GM18858 (cell line): ENCODE results near the gene ADPRHL1.
"Not testable (repeated sequence)": the region's sequence is repeated elsewhere in the genome, so short reads cannot be mapped to it uniquely, and the experiment has no call there.

Experiments
- ATAC-seq: cut with Tn5 transposase; IDR thresholded peaks from one replicate; pipeline ENCODE4 v1.9.1; 2021; ENCODE audit not compliant: unreplicated experiment

The ADPRHL1 gene

DNA sequence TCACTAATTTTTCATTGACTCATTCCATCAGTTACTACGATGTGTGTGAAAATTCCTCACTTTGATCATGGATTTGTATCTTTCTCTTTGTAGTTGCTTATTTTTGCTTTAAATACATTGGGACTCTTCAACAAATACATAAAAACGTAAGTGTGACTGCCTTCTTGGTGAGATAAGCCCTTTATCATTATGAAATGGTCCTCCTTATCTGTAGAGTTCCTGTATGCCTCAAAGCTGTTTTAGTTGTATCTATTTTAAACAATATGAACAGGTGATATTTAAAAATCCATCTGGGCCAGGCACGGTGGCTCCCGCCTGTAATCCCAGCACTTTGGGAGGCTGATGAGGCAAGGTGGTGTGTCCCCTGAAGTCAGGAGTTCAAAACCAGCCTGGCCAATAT, 25.9 kb upstream of the ADPRHL1 start:
- no peak for ATAC-seq

DNA sequence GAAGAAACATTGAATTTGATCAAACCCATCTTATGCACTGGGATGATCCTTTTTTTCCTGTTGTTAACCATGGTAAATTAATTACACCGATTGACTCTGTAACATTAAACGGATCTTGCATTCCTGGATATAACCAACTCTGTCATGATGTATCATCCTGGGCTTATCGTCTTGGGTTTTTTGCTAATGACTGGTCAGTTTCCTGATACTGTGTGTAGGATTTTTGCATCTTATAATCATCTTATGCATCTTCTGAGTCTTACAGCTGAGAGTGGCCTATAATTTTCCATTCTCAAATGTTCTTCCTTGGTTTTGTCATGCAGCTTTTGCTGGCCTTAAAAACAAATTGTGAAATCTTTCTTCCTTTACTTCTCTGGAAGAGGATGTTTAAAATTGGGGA, 24.4 kb upstream of the ADPRHL1 start:
- no peak for ATAC-seq

DNA sequence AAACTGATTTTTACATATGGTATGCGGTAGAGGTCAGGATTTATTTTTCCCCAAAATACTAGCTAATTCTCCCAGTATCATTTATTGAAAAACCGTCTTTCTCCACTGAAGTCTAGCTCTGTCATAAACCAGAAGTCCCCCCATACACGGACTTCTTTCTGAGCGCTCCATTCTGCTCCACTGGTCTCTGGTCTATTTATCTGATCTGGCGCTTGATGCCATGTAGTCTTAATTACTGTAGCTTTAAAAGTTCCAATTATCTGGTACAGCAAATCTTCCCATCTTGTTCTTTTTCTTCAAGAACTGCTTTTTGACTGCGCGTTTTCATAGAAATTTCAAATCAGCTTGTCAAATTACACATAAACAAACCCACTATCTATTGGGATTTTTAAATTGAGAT, 23.5 kb upstream of the ADPRHL1 start:
- ATAC-seq = no peak

DNA sequence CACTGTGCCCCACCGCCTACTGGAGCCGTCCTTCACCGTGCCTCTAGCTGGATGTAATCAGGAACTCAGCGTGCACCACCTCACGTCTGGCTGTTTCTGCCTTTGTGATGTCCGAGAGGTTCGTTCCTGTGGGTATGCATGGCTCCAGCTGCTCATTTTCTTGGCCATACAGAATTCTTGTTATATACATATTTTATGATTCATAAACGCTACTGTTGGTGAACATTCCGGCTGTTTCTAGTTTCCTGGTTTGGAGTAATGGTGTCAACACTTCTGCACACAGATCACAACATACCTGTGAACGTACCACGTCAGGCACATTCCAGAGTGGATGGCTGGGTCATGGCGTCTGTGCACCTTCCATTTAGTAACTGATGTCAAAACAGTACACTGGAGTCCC, 22.6 kb upstream of the ADPRHL1 start:
- ATAC-seq = no peak

DNA sequence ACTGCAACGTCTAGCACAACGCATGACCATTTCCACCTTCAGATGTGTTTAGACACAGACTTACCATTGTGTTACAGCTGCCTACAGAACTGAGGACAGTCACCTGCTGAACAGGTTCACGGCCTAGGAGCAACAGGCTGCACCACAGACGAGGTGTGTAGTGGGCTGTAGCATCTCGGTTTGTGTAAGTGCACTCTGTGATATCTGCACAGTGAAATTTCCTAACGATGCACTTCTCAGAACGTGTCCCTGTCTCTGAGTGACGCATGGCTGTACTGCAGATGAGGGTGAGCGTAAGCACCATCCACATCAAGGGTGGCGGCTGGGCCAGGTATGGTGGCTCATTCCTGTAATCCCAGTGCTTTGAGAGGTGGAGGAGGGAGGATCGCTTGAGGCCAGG, 22.0 kb upstream of the ADPRHL1 start:
- ATAC-seq = no peak

DNA sequence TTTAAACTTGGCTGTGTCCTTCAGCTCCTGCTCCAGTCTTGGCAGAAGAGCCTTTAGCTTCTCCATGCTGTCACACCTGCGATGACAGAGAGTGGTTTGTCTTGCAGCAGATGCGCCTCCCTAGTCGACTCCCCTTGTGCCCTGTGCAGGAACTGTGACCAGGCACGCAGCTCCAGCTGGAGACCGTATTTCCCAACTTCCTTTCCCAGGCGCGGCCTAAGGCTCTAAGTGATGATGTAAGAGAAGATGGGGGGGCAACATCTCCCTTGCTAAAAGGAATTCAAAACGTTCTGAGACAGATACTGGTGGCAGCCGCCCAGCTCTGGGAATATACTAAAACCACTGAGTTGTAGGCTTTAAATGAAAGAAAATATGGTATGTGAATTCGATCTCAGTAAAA, 20.9 kb upstream of the ADPRHL1 start:
- no peak for ATAC-seq

DNA sequence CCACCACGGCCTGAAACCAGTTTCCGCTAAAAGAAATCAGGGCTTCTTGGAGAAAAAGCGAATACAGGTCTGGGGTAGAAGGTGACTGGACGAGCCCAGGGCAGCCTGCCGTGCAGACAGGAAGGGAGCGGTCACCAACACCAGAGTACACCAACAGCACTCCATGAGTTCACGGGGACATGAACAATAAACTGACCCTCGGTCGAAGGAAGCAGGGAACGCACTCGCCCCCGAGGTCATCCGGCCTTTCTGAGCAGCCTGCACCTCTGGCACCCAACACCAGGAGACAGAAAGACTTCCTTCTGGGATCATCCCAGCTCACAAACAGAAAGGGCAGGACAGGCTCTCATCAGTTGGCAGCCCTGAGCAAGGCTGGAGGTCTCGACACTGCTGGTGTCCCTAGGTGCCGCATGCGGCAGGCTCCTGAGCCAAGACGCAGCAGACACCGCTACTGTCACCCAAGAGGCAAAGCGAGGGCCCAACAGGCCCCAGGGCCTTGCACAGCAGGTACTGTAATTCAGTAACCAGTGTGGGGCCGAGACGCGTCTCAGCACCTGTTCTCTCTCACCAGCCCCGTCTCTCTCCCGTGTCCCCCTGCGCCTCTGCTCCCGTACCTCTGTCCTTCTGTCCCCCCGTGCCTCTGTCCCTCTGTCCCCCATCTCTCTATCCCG, 19.2 kb upstream of the ADPRHL1 start:
- no peak for ATAC-seq

DNA sequence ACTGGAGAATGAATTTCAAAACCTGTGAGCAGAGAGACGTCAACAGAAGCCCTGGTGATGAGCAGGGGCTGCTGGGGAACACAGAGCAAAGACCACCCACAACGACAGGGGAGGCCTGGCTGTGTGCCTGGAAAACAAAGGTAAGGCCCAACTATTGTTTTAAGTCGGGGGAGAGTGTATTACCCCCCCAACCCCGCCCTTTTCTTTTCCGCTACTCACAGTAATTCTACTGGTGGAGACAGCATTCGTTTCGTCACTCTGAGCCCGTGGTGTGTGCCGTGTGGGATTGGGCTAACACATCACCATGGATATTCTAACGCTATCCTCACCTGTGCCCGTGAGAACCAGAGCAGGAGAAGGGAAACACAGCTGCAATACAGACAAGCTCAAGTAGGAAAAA, 18.6 kb upstream of the ADPRHL1 start:
- no peak for ATAC-seq

DNA sequence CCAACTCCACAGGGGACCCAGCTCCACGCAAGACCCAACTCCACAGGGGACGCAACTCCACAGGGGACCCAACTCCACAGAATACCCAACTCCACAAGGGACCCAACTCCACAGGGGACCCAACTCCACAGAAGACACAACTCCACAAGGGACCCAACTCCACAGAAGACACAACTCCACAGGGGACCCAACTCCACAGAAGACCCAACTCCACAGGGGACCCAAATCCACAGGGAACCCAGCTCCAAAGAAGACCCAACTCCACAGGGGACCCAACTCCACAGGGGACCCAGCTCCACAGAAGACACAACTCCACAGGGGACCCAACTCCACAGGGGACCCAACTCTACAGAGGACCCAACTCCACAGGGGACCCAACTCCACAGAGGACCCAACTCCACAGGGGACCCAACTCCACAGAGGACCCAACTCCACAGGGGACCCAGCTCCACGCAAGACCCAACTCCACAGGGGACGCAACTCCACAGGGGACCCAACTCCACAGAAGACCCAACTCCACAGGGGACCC, 17.4 kb upstream of the ADPRHL1 start:
- ATAC-seq = not testable (repeated sequence)

DNA sequence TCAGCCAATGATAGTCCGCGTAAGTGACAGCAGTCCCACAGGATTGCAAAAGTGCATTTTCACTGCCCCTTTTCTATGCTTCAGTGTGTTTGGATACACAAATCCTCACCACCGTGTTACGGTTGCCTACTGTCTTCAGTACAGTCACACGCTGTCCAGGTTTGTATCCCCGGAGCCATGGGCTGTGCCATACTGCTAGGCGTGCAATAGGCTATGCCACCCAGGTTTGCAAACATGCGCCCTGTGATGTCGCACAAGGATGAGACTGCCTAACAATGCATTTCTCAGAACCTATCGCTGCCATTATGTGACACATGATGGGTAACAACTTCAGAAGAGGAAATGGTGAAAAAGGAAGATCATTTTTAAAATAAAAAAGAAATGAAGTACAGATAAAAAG, 16.8 kb upstream of the ADPRHL1 start:
- no peak for ATAC-seq

DNA sequence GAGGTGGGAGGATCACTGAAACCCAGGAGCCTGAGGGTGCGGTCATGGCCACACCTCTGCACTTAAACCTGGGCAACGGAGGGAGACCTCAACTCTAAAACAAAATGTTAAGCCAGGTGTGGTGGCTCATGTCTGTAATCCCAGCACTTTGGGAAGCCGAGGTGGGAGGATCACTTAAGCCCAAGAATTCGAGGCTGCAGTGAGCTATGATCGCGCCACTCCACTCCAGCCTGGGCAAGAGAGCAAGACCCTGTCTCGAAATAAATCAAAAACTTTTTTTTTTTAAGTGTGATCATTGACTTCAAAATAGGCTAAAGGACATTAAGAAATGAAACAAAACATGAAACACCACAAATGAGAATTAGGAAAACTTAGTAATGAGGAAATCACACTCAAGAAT, 16.3 kb upstream of the ADPRHL1 start:
- ATAC-seq = no peak

DNA sequence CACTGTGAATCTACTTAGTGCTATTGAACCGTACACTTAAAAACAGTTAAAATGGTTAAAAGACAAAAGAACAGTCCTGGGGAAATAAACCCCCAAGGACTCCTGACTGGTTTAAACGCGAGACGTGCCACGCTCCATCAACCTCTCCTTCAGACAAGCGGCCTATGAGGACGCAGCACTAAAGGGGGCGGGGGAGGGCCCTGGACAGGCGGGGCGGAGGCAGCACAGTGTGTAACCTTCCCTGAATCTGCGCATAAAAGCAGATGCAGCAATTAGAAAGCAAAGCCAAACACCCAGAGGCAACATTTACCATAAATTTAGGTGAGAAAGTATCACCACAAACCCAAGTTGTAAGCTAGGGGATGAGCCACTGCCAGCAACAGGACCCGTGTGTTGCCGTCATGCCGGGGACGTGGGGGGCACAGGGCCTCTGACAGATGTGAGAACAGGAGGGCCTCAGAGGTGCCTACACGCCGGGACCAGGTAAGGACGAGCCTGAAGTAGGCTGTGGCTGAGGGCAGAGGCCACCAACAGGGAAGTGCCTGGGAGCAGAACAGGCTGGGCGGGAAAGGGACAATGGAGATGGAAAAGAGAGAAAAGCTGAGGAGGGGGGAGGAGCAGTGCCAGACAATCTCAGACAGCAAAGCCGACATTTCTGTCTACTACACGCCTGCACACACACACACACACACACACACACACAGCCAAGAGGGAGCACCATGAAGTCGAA, 15.3 kb upstream of the ADPRHL1 start:
- no peak for ATAC-seq

DNA sequence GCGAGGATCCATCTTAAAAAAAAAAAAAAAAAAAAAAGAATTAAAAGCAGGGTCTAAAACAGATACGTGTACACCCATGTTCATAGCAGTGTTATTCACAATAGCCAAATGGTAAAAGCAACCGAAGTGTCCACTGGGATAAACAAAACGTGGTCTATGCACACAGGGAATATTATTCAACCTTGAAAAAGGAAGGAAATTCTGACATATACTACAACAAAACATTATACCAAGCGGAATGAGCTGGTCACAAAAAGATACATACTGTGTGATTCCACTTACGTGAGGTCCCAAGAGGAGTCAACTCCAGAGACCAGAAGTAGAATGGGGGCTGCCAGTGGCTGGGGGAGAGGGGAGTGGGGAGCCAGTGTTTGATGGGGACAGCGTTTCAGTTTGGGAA, 14.7 kb upstream of the ADPRHL1 start:
- no peak for ATAC-seq

DNA sequence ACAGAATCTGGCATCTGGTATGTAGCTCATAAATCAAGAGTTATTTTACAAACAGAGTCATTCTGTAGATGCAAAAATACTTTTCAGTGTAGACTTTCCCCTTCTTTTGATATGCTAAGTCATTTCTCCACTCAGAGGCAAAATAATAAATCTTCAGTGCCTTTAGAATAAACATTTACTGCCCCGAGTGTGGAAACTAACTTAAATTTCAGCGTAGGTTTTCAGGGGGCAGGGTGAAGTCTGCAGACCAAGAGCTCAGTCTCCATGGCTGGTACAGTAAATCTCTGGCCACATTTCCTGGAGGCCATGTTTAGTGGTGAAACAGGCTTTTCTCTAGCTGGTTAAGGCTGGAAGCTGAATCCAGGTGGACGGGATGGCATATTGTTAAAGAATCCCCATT, 13.1 kb upstream of the ADPRHL1 start:
- no peak for ATAC-seq

DNA sequence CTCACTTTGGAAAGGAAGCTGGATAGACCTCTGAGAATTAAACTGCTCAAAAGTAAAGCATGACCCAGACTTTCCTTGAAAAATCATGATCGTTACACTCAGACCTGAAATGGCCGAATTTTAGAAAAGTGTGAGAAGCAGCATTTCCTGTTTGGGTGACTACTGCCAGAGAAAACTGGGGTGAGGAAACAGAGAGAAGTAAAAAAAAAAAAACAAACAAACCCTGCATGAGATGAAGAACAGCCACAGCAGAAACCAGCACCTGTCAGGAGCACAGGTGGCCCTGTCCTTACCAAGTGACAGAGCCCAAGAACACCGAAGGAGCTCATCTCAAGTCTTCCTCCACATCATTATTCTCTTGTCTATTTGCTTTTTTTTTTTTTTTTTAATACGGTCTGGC, 12.0 kb upstream of the ADPRHL1 start:
- no peak for ATAC-seq

DNA sequence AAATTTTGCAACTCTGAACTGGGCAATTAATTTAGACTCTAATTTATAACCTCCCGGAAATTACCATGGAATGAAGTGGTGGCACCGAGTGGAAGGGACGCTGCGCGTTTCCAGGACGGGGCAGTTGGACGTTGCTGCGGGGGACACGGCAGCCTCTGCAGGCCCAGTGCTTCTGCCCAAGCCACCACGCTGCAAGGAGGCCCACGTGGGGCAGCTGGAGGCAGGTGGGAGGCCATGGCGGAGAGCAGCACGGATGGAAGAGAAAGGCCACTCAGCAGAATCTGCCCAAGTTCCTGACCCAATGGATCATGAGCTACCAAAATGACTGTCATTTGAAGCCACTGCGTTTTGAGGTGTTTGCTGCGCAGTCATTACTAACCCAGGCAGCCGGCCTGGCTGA, 11.2 kb upstream of the ADPRHL1 start:
- ATAC-seq = no peak

DNA sequence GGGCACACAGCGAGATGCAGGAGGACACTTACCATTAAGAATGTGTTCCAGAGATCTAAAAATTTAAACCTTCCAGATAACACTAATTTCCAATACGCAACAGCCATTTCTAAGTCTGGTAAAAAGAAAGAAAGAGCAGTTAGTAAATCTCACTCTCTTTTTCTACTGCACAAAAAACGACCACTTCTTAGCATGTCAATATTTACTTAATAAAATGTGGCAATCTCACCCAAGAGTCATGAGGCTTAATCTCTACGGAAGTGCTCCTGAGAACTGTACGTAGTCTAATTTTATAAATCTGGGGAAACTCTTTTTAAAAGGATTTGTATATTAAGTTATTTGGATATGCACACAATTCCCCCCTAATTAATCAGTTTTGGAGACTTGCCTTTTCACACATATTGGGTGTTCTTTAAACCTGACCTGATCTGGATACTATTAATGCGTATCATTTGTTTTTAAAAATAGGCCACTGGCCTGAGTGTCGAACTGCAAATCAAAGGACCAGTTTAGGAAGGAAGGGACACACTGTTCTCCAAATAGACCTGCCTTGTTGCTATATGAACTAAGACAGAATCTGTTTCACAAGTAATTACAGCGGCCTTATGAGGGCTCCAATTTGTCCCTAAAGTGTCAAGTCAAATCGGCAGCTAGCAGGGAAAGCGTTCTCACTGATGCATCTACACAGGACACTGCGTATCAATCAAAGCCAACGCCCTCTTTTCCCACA, 7.9 kb upstream of the ADPRHL1 start:
- ATAC-seq = no peak

DNA sequence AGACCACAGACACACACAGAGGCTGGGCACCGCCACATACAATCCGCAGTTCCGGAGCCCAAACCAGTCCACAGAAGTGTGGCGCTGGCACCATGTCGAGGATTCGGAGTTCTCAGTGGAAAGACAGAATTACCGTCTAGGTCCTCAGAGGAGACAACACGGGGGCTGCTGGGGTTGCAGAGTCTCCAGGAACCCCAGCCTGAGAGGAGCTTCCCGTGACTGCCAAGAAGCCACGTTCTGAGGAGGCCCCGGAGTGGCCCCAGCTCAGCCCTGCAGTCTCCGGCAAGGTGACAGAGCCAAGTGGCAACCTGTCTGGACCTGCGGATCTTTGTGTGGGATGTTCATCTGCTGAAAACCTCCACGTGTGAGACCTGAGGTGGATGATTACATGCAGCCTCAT, 7.3 kb upstream of the ADPRHL1 start:
- ATAC-seq = no peak

DNA sequence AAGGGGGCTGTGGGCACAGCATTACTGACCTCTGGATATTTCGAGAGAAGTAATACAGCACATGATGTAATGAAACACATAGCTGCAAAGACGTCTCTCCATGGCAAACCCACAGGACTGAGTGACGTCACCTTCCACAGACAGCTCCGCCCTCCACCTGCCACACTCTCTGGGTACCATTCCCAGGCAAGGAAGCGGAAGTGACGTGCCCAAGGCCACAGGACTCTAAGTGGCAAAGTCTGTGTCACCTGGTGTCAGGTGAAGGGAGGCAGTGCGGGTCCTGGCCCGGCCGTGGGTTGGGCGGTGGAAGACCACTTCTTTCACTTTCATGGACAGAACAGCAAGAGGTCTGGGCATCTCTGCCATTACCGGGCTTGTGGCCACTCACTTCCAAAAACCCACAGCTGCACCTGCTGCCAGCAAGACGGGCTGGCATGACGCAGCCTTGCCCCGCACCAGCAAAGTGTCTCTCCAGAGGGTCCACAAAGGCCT, 6.8 kb upstream of the ADPRHL1 start:
- no peak for ATAC-seq

DNA sequence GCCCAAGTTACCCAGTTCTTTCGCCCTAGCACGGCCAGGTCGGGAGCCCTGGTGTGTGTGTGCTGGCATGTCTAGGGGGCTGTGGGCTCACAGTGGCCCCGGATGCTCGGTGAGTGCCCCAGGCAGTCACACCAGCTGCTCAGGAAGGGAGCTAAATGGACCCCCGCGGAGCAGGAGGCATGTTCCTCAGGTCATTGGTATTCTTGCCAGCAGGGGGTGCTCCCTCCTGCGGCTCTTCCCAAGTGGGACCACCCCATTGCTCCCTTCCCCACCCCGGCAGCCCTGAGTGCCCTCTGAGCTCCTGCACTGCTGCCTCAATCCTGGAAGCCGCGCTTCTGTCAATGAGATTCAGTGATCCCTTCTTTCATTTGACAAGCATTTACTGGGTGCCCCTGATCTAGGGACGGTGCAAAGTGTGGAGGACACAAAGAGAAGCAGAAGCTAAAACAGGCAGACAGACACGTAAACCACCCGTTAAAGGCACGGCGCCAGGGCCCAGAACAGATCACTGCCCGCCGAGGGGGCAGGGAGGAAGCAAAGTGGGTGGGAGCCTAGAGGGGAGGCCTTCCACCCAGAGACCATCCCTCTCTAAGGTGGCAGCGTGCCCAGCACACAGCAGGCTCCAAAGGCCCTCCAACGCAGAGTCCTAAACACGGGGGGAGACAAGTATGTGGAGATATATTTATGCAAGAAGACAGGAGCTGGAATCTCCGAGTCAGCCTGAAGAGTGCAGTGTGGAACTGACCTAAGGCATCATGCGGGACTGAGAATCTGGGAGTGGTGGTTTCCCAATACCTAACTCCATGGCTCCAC, 5.2 kb upstream of the ADPRHL1 start:
- ATAC-seq = no peak

DNA sequence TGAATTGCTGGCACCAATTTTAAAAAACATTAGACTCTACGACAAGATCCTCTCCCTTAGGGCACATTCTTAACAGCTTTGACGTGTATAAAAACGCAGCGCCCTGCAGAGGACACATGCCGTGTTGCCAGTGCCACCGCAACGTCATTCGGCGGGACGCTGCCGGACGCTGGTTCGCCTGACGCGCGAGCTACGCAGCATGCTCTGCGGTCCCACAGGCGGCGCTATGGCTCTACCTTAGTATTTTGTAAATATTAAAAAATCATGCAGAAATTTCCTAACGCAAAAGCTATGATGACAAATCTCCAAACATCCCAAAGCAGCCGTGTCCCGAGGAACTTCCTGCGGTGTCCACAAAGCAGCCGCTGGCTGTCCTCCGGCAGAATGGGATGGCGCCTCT, 4.2 kb upstream of the ADPRHL1 start:
- ATAC-seq = no peak
